ENCODE results near the gene DCP1A. TPM values are rescaled to one million over a fixed set of nuclear protein-coding genes. Genes with fewer than 3 reads are reported as not detected.

Gene DCP1A
- total RNA-seq, 1 donor from 2014 or later, result 25.0 TPM

DNA sequence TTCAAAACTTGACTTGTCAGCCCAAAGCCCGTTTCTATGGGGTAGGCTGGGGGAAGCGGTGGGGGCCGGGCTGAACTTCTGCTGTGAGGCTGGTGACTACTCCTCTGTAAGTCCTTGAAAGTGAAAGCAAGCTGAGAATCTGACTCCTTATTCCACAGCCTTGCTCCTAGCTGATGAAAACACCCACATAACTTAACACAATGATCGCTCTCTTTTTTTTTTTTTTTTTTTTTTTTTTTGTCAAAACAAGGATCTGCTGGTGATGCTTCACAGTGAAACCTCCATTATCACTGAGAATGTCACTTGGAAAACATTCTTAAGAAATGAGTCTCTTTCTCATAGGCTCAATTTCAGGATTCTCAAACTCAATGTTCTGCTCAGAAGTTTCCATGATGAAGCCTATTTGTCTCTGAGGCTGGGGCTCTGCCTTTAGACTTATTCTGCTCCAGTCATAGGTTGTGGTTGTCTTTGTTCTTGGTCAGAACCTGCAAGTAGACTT, 60.2 kb downstream of the DCP1A start:
- Histone ChIP-seq H2AFZ (ENCODE audit: low read depth, low read length) (no peak overlapping the region), H3K27ac (ENCODE audit: low read depth, low read length) (no peak overlapping the region), H3K4me2 (ENCODE audit: low read length) (peak overlapping the region; percentile 58), H3K36me3 (ENCODE audit: insufficient read depth, low read length) (peaks cover 18% of the 10 kb centered on the region), H3K79me2 (ENCODE audit: insufficient read depth, low read length) (no peaks in the 10 kb centered on the region), H3K9ac (ENCODE audit: low read length) (peak overlapping the region; percentile 40), H3K4me1 (ENCODE audit: insufficient read depth, low read length) (no peaks in the 10 kb centered on the region), H3K27me3 (ENCODE audit: insufficient read depth, low read length) (no peaks in the 10 kb centered on the region), H3K9me3 (ENCODE audit: insufficient read depth, low read depth, low read length) (no peaks in the 10 kb centered on the region), H3K4me3 (ENCODE audit: insufficient read depth, low read depth, low read length) (no peak overlapping the region), H4K20me1 (ENCODE audit: insufficient read depth, low read length) (no peaks in the 10 kb centered on the region)
- Mint-ChIP-seq H3K4me3 (ENCODE audit: unreplicated experiment) (peak overlapping the region; percentile 66), H3K4me1 (ENCODE audit: low read depth, unreplicated experiment) (peaks cover 25% of the 10 kb centered on the region), H3K36me3 (ENCODE audit: low read depth, unreplicated experiment) (peaks cover 9% of the 10 kb centered on the region), H3K27ac (ENCODE audit: unreplicated experiment) (peak overlapping the region; percentile 89), H3K9me3 (ENCODE audit: unreplicated experiment) (no peaks in the 10 kb centered on the region), H3K27me3 (ENCODE audit: low read depth, unreplicated experiment) (no peaks in the 10 kb centered on the region)
- no peak for FAIRE-seq
- peak; percentile 62 for DNase-seq (ENCODE audit: low read depth)
- TF ChIP-seq, protein P1, sequence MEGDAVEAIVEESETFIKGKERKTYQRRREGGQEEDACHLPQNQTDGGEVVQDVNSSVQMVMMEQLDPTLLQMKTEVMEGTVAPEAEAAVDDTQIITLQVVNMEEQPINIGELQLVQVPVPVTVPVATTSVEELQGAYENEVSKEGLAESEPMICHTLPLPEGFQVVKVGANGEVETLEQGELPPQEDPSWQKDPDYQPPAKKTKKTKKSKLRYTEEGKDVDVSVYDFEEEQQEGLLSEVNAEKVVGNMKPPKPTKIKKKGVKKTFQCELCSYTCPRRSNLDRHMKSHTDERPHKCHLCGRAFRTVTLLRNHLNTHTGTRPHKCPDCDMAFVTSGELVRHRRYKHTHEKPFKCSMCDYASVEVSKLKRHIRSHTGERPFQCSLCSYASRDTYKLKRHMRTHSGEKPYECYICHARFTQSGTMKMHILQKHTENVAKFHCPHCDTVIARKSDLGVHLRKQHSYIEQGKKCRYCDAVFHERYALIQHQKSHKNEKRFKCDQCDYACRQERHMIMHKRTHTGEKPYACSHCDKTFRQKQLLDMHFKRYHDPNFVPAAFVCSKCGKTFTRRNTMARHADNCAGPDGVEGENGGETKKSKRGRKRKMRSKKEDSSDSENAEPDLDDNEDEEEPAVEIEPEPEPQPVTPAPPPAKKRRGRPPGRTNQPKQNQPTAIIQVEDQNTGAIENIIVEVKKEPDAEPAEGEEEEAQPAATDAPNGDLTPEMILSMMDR (IDR thresholded peaks at IDR 0.05; ENCODE audit: insufficient read depth, low read depth, low read length), result no peak
- TF ChIP-seq EZH2 (IDR thresholded peaks at IDR 0.05; ENCODE audit: insufficient read depth, low read length), result no peak

DNA sequence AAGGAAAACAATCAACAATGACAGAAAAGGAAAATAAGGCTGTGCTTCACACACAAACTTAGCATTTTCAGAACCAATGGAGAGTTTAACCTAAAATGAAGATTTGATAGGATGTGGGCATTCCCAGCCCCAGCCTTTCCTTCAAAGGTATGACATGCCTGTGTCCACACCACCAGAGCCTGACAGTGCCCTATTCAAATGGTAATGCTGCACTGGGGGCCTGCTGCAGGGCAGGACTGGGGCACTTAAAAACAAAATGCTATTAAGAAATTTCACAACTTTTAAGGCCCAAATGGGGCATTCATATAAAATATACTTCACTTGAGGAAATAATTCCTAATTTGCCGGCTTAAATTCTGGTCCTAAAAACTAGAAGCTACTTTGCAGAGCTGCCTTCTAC, 60.6 kb downstream of the DCP1A start:
- H4K20me1 ChIP-seq (ENCODE audit: insufficient read depth, low read length), result no peaks in the 10 kb centered on the region
- Mint-ChIP-seq H3K27me3 (ENCODE audit: low read depth, unreplicated experiment) (no peaks in the 10 kb centered on the region), H3K36me3 (ENCODE audit: low read depth, unreplicated experiment) (peaks cover 8% of the 10 kb centered on the region), H3K9me3 (ENCODE audit: unreplicated experiment) (no peaks in the 10 kb centered on the region), H3K4me1 (ENCODE audit: low read depth, unreplicated experiment) (peaks cover 25% of the 10 kb centered on the region), H3K27ac (ENCODE audit: unreplicated experiment) (peak overlapping the region; percentile 89), H3K4me3 (ENCODE audit: unreplicated experiment) (peak overlapping the region; percentile 66)
- H3K9ac ChIP-seq (ENCODE audit: low read length), result peak overlapping the region; percentile 40
- no peak overlapping the region for H3K27ac ChIP-seq (ENCODE audit: low read depth, low read length)
- FAIRE-seq, result no peak
- TF ChIP-seq, protein P1 (IDR thresholded peaks at IDR 0.05; ENCODE audit: insufficient read depth, low read depth, low read length), result no peak
- no peak for TF ChIP-seq EZH2 (IDR thresholded peaks at IDR 0.05; ENCODE audit: insufficient read depth, low read length)
- H3K4me1 ChIP-seq (ENCODE audit: insufficient read depth, low read length), result no peaks in the 10 kb centered on the region
- H3K4me2 ChIP-seq (ENCODE audit: low read length), result peak overlapping the region; percentile 58
- no peak for DNase-seq (ENCODE audit: low read depth)
- peaks cover 17% of the 10 kb centered on the region for H3K36me3 ChIP-seq (ENCODE audit: insufficient read depth, low read length)
- H3K27me3 ChIP-seq (ENCODE audit: insufficient read depth, low read length), result no peaks in the 10 kb centered on the region
- no peaks in the 10 kb centered on the region for H3K79me2 ChIP-seq (ENCODE audit: insufficient read depth, low read length)
- no peak overlapping the region for H3K4me3 ChIP-seq (ENCODE audit: insufficient read depth, low read depth, low read length)
- no peak overlapping the region for H2AFZ ChIP-seq (ENCODE audit: low read depth, low read length)
- no peaks in the 10 kb centered on the region for H3K9me3 ChIP-seq (ENCODE audit: insufficient read depth, low read depth, low read length)

DNA sequence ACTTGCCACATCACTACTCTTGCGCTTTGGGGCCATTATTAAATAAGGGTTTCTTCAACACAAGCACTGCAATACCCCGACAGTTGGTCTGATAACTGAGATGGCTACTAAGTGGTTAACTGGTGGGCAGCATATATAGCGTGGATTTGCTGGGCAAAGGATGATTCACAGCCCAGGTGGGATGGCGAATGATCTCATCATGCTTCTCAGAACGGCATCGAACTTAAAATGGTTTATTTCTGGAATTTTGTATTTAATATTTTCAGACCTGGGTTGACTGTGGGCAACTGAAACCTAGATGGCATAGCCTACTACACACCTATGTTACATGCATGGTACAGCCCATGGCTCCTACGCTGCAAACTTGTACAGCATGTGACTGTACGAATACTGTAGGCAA, 64.8 kb downstream of the DCP1A start:
- Mint-ChIP-seq H3K4me1 (ENCODE audit: low read depth, unreplicated experiment) (peaks cover 20% of the 10 kb centered on the region), H3K36me3 (ENCODE audit: low read depth, unreplicated experiment) (peaks cover 3% of the 10 kb centered on the region), H3K4me3 (ENCODE audit: unreplicated experiment) (no peak overlapping the region), H3K27ac (ENCODE audit: unreplicated experiment) (no peak overlapping the region), H3K27me3 (ENCODE audit: low read depth, unreplicated experiment) (no peaks in the 10 kb centered on the region), H3K9me3 (ENCODE audit: unreplicated experiment) (no peaks in the 10 kb centered on the region)
- FAIRE-seq (no peak), DNase-seq (ENCODE audit: low read depth) (no peak)
- Histone ChIP-seq H3K27me3 (ENCODE audit: insufficient read depth, low read length) (no peaks in the 10 kb centered on the region), H3K36me3 (ENCODE audit: insufficient read depth, low read length) (peaks cover 17% of the 10 kb centered on the region), H3K9me3 (ENCODE audit: insufficient read depth, low read depth, low read length) (no peaks in the 10 kb centered on the region), H3K4me1 (ENCODE audit: insufficient read depth, low read length) (no peaks in the 10 kb centered on the region), H4K20me1 (ENCODE audit: insufficient read depth, low read length) (no peaks in the 10 kb centered on the region), H3K4me2 (ENCODE audit: low read length) (no peak overlapping the region), H2AFZ (ENCODE audit: low read depth, low read length) (no peak overlapping the region), H3K27ac (ENCODE audit: low read depth, low read length) (no peak overlapping the region), H3K9ac (ENCODE audit: low read length) (no peak overlapping the region), H3K79me2 (ENCODE audit: insufficient read depth, low read length) (no peaks in the 10 kb centered on the region), H3K4me3 (ENCODE audit: insufficient read depth, low read depth, low read length) (no peak overlapping the region)
- no peak for TF ChIP-seq EZH2 (IDR thresholded peaks at IDR 0.05; ENCODE audit: insufficient read depth, low read length)
- TF ChIP-seq, protein P1 (IDR thresholded peaks at IDR 0.05; ENCODE audit: insufficient read depth, low read depth, low read length), result no peak
